ENCODE results near the gene EIF3K.

Gene EIF3K

DNA sequence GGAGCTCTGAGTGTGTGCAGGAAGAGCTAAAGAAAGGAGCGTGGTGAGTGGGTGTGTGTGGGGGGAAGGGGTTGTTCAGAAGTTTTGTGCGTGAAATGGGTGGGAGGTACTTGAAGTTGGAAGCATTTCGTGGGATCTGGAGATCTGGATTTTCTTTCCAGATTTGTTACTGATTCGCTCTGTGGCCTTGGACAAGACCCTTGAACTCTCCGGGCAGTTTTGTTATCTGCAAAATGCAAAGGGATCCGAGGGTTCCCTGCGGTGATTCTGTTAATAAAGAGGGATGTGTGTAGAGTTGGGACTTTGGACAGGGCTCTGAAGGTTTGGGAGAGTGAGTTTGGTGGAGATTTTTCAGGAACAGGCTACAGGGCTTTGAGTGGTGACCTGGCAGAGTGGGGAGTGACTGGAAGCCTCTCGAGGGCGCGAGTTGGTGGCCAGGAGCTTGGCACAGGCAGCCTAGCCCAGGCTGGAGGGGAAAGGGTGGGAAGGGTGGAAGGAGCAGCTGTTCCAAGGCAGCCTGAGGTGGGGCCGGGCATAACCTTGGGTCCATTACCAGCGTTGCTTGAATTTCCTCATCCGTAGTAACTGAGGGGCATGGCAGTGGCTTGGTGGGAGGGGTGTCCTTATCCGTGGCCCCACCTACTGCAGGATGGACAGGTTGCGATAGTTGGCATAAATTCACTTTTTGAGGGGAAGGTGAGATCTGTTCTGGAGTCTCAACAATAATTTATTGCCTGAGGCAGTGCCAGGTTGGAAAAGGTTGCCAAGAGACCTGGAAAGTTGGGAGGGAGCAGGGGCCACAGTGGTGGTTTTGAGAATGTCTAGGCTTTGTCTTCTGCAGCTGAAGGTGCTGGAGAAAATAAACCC is 30.6 kb downstream of the EIF3K start:
- DNase-seq (ENCODE audit: low read depth), result no peak

DNA sequence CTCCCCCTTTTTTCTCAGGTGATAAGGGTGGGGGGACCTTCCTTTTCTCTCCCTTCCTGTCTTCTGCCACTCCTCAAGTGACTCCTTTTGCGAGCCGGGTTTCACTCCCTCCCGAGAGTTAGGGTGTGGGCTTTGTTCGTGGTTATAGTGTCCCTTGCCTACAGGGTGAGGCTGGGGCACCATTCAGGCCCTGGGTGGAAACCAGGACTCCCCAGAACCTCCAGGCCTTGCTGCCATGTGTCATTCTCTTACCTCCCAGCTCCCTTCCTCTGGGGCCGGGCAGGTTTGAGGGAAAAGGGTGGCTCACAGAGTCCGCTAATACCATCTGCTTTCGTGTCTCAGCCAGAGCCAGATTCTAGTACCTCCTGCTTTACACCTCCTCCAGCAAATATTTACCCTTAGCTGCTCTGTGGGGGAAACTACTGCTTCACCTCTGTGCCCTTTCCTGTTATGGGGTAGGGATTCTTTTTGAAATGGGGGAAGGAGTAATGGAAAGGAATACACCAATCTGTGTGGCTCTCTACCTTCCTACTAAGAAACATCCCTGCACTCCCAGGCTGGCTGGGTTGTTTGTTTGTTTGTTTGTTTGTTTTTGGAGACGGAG is 31.3 kb downstream of the EIF3K start:
- DNase-seq (ENCODE audit: low read depth), result no peak

DNA sequence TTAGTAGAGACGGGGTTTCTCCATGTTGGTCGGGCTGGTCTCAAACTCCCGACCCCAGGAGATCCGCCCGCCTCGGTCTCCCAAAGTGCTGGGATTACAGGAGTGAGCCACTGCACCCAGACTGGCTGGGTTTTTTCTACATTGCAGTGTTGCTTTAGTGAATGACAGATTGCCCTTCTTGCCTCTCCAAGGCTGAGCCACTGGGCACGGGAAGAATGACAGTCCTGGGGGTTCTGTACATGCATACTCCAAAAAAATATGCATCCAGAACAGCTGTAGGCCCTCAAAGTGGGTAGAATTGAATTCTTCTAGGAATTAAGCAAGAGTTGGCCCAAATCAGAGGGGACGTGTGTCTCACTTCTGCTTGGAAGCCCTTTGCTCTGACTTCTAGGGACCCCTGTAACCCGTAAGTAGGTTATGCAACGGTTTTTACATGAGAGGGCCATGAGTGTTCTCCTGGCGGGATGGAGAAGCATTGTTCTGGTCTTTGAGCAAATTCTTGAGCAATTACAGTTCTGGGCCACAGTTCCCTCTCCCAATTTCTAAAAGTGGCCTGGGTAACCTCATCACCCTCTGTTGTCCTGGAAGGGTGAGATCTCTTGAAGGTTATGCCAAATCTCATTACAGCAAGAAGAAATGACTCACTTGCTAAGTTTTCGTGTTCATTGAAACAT is 32.1 kb downstream of the EIF3K start:
- DNase-seq (ENCODE audit: low read depth), result no peak

DNA sequence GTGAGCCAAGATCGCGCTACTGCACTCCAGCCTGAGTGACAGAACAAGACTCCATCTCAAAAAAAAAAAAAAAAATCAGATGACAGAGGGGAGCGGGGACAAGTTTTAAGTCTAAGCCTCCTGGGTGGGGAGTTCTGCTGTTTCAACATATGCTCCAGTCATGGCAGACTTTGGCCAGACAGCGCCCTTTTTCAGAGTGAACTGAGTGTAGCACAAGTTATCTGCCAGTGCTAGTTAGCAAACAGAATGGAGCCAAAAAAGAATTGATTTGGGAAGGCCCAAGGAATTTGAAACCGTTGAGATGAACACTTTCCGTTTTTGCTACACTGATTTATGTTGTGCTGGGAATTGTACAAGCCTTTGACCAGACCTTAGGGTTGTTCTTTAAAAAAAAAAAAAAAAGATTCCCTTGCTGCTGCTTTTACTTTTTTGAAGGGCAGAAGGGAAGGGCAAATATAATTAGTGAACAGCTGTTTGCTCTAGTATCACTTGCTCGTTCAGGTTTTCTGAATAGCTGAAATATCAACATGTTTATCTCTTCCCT is 34.1 kb downstream of the EIF3K start:
- no peak for DNase-seq (ENCODE audit: low read depth)

DNA sequence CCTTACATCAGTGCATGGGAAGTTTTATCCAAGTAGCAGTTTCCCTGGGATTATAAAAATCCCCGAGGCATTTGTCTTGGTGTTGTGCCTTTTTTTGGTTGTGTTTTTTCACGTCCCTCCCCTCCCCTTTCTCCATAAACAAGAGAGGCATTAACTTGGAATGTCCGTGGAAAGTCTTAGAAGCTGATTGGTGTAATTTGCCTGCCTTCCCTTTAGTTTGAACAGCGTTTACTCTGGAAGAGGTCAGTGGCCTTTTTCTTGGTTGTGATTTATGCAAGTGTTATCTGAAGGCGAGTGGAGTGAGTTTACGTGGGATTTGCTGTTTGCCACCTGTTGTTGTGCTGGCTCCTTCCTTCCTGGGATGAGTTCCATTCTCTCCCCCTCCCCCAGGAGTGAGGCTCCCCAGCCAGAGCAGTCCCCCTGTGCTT is 35.7 kb downstream of the EIF3K start:
- no peak for DNase-seq (ENCODE audit: low read depth)

DNA sequence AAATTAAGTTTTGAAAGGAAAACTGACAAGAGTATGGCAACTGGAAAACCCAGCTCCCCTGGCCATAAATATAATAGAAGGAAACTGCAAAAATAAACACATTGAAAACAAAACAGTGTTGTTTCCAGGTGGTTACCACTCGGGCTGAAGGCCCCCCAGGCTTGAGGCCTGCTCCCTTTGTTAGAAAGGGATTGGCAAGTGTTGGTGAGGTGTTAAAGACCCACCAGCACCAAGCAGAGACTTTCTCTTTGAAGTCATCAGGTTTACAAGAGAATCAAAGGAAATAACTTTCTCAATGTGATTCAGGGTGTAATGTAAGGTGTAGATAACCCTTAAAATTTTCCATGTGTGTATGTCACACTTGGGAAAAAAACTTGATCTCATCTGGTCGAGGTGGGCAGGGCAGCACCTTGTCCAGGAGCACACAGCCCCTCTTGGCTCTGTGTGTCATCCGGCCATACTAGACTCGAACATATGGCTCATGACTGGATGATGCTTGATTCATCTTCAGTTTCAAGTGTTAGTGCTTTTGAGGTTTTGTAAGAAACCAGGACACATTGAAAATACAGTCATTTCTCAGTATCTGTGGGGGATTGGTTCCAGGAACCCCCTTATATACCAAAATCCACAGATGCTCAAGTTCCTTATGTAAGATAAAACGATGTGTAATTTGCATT is 36.3 kb downstream of the EIF3K start:
- no peak for DNase-seq (ENCODE audit: low read depth)

DNA sequence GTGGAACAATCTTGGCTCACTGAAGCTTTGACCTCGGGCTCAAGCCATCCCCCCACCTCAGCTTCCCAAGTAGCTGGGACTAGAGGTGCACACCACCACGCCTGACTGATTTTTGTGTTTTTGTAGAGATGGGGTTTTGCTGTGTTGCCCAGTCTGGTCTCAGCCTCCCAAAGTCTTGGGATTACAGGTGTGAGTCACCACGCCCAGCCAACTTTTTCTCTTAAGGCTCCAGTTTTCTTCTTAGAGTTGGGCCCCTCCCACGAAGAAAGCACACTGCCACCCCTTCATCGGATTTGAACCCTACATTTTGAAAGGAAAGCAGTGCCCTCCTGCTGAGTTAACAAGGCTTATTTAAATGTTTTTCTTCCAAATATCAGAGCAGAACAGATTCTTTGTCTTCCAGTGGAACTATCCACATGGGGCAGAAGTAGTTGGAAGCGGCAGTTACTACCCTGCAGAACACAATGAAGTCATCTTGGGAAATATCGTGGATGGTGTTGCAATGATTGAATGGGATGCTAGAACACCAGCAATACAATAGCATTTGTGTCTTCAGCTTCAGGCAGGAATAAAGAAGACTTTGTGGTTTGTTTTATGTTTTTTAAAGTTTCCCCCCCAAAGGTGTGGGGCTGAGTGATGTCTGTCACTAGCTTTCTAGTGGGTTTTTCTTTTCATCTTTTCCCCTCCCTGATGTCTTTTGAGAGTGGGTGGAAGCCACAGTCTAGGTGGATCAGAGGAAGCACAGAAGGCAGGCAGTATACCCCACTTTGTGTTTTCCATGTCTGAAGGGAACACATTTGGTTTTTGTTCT is 37.4 kb downstream of the EIF3K start:
- DNase-seq (ENCODE audit: low read depth), result no peak

DNA sequence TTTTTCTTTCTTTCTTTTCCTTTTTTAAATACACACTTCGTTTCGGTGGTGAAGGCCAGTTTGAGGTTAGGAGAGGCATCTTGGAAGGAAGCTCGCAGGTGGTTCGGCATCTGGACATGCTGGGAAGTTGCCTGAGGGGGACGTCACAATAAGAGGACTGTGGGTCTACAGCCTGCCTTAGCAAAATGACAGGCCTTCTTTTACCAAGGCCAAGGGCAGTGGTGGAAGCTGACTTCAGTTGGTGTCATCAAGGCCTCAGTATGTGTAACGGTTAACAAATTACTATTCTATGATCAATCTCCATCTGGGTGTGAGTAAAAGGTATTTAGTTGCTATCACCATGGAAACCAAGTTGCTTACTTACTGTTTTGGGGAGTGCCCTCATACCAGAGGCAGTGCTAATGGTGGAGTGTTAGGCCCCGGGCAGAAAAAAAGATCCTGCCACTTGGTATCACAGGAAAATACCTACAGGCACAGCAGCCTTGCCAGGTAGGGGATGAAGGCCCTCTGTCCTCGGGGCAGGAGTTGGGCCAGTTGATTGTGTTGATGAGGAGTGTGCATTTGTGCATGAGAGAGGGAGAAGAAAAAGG is 38.7 kb downstream of the EIF3K start:
- no peak for DNase-seq (ENCODE audit: low read depth)

DNA sequence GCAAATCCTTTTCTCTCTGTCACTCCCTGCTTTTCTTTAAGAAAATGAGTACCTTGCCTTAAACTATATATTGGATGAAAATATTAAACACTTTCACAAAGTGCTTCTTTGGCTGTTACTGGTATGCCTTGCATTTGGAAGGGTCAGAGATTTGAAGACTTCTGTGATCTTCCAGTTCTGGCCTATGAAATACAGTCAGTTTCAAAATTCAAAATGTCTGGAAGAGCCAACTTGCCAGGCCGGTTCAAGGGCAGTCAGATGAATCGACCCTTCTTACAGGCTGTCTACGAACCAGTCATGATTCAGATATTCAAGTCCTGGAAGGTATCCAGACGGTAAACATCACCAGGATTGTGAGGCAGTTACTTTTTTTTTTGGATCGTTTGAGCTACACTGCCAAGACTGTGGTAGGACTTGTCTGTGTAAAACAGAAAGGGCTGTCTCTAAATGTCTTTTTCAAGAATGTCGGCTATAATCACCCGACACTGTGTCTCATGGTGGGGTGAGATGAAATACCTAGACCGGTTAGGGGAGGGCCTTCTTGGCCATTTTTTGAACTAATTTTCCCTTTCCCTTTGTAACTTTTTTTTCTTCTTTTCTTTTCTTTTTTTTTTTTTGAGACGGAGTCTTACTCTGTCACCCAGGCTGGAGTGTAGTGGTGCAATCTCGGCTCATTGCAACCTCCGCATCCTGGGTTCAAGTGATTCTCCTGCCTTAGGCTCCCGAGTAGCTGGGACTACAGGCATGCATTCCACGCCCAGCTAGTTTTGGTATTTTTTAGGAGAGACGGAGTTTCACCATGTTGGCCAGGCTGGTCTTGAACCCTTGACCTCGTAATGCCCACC is 39.7 kb downstream of the EIF3K start:
- no peak for DNase-seq (ENCODE audit: low read depth)

DNA sequence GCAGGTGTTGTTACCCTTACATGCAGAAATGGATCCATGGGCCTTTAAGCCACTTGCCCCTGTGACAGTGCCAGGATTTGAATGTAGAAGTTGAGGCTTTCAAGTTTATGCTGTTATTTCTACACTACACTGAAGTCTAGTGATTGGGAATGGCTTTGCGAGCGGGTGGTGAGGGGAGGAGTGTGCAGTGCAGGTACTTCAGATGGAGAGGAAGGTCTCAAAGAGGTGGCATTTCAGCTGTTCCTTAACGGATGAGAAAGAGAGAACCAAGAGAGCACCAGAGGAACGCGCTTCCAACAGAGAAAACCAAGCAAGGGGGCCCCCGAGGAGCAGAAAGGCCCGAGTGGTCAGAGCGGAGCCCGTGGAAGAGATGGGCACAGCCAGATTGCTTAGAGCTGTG is 41.7 kb downstream of the EIF3K start:
- DNase-seq (ENCODE audit: low read depth), result no peak

DNA sequence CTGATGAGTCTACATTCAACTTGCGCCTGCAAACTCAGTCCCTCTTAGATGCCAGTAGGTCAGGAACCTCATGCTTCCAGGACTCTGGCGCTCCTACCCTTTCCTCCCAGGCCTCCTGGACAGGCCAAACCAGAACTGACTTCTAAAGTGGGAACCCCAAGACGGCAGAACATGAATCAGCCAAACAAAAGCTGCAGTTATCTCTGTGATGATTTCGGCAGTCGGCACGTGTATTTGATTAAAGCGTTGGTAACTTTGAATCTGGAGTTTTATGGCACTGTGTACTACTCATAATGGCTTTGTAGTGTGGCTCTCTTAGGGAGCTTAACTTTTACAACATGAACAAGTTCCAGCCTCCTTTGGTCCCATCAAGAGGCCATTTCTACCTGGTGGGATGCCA is 42.1 kb downstream of the EIF3K start:
- no peak for DNase-seq (ENCODE audit: low read depth)

DNA sequence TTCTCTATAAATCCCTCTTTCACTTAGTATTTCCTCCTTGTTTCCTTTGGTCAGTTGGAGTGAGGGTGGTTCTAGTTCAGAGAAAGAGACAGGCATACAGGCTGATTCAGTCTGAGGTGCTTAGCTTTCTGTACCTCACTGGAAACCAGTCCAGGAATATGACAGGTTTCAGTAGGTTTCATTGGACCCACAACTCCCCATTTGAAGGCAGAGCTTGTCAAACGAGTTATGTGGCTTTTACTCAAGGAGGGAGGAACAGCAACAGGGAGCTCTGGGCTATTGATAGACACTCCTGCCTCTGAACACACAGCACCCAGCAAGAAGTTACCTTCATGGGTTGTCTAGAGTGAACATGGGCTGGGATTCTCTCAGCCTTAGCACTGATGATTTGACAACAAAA is 43.0 kb downstream of the EIF3K start:
- DNase-seq (ENCODE audit: low read depth), result no peak

DNA sequence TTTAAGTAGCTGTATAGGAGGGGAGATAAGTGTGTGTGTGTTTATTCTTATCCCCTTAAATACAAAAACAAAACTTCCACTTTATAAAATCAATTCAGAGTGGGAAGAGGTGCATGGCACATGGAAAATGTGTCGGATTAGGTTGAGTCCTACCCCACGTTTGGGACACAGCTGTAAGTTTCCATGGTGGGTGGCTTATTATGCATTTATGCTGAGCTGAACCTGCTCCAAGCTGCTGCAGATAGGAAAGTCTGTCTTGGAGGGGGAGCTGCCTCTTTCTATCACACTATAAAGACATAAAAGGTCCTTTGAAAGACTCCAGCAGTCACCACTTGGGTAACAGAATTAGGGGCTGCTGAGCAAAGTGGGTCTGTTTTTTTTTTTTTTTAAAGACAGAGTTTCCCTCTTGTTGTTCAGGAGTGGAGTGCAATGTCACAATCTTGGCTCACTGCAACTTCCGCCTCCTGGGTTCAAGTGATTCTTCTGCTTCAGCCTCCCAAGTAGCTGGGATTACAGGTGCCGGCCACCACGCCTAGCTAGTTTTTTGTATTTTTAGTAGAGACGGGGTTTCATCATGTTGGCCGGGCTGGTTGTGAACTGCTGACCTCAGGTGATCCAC is 43.7 kb downstream of the EIF3K start:
- DNase-seq (ENCODE audit: low read depth), result no peak

DNA sequence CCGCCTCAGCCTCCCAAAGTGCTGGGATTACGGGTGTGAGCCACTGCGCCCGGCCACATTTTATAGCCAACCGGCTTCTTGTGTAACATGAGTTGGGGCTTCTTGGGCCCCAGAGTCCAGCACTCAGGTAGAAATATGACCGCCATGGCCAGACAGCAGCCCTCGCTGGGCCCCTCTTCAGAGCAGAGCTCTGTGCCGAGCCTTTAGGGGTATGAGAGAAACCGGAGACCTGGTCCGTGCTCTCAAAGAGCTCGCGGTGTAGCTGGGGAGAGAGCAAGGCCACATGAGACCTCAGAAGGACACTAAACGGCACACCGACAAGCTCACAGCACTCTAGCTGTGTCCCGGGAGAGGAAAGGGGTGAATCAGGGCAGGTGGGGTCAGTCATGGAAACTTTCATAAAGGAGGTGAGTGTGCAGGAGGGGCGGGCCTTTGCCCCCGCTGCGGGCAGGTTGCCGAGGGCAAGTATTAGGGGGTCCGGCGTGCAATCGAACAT is 44.2 kb downstream of the EIF3K start:
- DNase-seq (ENCODE audit: low read depth), result no peak

DNA sequence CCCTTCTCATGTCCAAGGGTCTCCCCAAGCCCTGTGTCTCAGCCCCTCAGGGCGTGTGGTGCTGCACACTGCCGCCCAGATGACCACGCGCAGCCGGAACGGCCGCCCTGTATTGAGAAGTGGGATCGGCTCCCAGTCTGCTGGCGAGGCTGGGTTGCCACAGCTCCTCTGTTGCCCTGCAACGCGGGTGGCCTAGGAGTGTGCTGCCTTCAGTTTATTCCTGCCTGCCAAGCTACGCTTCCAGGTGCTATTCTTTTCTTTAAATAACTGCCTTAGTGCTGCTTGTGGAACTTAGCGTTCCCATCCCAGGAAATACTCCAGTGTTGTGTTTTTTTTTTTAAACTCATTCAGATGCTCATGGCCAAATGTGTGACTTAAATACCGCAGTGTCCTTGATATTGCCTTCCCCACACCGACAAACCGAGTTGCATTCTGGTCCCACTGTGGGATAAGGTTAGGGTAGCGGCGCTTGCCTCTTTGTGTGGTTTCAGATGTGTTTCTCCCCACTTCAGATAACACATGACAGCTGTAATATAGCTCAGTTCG is 45.0 kb downstream of the EIF3K start:
- no peak for DNase-seq (ENCODE audit: low read depth)

DNA sequence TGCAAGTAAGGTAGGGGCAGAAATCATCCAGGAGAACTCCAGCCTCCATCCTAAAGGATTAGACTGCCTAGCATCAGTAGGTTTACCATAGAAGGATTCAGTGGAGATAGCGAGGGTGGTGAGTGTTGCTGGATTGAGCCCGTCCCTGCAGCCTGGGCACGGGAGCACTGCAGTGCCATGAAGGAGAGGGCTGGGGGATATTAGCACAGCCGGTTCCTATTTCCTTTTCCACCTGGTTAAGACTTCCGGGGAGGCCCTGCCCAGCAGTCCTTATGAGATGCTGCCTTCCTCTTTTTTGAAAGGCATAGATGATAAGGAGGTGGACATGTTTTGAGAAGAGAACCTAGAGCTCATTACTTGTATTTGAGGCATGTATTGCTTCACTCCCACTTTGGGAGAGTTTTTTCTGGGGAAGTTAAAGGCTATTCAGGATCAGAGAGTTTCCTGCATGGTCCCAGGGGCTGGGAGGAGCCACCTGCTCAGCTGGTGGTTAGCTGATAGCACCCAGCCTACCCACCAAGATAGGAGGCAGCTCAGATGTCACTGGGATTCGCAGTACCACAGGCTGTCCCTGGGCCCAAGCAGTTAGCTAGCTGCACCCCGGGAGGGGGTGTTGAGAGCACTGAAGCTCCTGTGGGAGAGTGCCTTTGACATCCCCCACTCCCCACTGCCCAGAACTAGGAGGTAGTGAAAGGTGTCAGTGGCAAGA is 45.7 kb downstream of the EIF3K start:
- no peak for DNase-seq (ENCODE audit: low read depth)

DNA sequence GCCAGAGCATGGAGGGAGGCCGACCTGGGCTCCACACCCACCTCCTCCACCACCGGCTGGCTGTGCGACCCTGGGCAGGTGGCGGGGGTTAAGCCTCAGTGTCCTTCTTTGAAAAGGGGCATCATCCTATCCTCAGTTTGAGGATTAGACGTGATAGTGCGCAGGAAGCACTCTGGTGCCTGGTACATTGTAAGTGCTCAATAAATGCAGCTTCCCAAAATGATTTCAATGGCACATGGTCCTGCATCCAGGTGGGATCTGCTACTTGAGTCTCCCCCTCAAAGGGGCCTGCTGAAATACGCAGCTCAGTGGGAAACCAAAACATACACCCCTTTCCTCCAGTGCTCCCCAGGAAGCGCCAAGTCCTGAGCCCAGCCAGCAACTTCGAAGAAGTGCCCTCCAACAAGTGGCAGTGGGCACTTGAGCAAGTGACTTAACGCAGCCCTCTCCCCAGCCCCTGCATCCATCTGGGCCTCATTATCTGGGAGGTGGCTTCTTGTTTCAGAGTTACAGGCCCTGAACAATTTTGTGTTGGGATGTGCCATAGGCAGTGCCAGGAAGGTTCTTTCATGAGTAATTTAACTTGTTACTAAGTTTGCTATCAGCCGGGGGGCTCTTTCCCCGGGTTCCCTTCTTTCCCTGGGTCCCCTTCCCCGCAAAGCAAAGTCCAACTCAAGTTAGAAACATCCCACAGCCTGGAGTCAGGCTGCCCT is 46.4 kb downstream of the EIF3K start:
- DNase-seq (ENCODE audit: low read depth), result no peak

All from stimulated activated CD8-positive, alpha-beta memory T cell treated with anti-CD3 and anti-CD28 coated beads, Interleukin-15, amount 100 ng/mL, for 24 hours (primary cell).